RWPE1 (cell line): ENCODE results near the gene MGAT5.
A peak's percentile ranks its signal among the peaks of the same experiment; 100 is the strongest.

Experiments used
- CTCF ChIA-PET: fragments of 350-600 bp; sonication (Branson Sonifier 250); formaldehyde crosslinking; extraction: SDS; loops from one replicate; lab custom pipeline; 2021; lab: Yijun Ruan, JAX
- POLR2A ChIA-PET: fragments of 400-600 bp; formaldehyde crosslinking; extraction: SDS; loops from one replicate; lab custom pipeline; 2020; ENCODE audit warnings: antibody characterized with exemption; ENCODE audit not compliant: low non-redundant PET; lab: Yijun Ruan, JAX
- DNase-seq: peaks from one replicate; pipeline ENCODE4 v3.0.0; 2012; ENCODE audit warnings: low spot score
- H3K27ac ChIP-seq: fragments of 450-650 bp; 2 replicates; pipeline ENCODE4 v1.5.1; 2017
- TF ChIP-seq, protein P1 (sequence below): fragments of 450-650 bp; conservative IDR thresholded peaks from 2 replicates; pipeline ENCODE4 v1.5.1; 2017; ENCODE audit warnings: low read depth, mild to moderate bottlenecking

MGAT5 gene

DNA sequence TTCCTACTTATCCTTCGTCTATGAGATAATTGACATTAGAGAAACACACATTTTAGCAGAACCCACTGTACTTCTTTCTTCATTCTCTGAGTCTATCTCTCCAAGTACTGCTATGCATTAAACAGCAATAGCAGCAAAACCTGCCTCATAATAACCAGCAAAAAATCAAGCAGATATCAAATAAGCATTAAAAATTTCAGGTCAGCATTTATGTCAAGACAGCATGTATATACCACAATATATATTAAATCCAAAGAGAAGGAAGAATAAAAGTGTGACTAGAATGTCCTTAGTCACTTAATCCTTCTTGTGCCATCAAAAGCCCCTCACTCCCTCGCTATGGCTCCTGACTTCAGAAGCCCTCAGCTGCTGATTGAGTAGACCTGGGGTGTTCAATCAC lies 131.3 kb downstream of the MGAT5 start:
- DNase-seq: no peak
- H3K27ac ChIP-seq: no peak overlapping the region
- TF ChIP-seq, protein P1, sequence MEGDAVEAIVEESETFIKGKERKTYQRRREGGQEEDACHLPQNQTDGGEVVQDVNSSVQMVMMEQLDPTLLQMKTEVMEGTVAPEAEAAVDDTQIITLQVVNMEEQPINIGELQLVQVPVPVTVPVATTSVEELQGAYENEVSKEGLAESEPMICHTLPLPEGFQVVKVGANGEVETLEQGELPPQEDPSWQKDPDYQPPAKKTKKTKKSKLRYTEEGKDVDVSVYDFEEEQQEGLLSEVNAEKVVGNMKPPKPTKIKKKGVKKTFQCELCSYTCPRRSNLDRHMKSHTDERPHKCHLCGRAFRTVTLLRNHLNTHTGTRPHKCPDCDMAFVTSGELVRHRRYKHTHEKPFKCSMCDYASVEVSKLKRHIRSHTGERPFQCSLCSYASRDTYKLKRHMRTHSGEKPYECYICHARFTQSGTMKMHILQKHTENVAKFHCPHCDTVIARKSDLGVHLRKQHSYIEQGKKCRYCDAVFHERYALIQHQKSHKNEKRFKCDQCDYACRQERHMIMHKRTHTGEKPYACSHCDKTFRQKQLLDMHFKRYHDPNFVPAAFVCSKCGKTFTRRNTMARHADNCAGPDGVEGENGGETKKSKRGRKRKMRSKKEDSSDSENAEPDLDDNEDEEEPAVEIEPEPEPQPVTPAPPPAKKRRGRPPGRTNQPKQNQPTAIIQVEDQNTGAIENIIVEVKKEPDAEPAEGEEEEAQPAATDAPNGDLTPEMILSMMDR: no peak
- CTCF ChIA-PET: no interaction called here
- POLR2A ChIA-PET: no interaction called here

DNA sequence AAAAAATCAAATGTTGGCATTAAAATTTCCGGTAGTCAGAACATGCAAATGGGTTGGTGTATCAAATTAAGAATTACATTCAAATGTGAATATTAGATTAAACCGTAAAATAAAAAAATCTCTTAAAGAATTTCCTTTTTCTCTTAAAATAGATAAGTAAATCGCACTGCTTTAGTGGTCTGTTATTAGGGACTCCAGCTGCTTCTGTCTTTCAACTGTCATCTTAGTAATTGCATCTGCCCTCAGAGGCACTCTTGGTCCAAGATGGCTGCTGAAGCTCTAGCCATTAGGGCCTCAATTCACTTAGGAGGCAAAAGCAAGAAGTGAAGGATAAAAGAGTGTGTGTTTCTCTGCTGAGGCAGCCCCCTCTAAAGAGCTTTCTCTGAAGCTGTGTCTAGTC lies 132.4 kb downstream of the MGAT5 start:
- TF ChIP-seq, protein P1: no peak
- CTCF ChIA-PET: no interaction called here
- no peak overlapping the region for H3K27ac ChIP-seq
- DNase-seq: no peak
- POLR2A ChIA-PET: no interaction called here

DNA sequence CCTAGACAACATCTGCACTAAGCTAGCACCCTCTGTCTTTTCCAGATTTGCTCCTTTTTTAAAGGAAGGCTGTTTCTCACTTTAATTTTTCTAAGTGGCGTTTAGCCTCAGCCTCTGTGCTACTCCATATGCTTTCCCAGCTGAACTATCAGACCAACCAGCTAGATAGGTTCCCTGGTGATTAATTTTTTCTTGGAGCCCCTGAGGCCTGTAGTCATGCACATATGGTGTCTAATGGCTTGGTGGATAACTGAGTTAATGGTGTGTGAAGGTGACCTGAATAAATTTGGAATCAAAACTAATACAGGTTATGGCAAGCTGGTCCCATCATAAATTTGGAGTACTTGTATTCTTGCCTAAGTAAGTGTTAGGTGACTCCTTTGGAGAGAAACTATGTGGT lies 135.5 kb downstream of the MGAT5 start:
- ChIA-PET CTCF (no interaction called here), POLR2A (no interaction called here)
- DNase-seq: no peak
- no peak overlapping the region for H3K27ac ChIP-seq
- TF ChIP-seq, protein P1: no peak

DNA sequence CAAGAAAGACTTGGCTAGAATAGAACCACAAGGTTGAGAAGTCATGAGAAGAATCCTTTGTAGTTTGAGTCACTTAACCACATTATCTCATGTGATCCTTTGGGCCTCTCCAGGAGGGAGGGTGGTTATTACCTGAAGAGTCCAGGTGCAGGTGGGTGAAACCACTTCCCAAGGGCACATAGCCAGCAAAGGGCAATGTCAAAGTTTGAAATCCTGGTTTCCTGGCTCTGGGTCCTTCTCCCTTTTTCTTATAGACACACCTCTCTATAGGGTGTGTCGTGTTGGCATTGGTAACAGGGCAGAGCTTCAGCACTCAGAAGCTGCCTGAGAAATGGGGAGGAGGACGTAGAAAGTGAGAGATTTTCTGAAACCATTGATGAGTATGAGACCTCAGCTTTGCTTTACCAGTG lies 137.9 kb downstream of the MGAT5 start:
- DNase-seq: peak; percentile 80
- TF ChIP-seq, protein P1: no peak
- POLR2A ChIA-PET: no interaction called here
- CTCF ChIA-PET: no interaction called here
- H3K27ac ChIP-seq: no peak overlapping the region

DNA sequence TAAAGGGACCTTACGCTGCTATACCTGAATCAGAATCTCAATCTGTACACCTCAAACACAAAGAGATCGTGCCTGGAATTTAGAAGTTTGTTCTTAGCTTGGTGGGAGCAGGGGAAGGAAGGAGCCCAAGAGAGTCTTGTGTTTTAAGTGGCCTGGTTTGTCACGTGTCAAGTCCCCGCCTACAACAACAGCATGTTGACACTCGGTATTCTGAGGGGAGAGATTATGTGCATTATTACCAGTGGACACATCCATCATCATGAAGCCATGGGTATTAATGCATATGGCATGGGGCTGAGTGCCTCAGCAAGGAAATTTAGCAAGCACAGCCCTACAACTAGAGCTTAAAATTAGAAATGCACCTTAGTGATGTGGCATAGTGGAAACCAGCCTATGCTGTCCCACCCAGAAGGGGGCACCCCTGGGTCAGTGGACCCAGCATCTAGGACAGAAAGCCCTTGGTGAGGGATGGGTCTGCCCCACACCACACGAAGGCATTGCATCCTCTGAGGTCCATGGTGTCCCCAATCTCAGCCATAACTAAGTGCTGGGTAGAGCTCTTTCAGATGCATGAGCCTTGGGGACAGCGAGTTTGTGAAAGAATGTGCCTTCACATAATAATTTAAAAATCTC lies 138.7 kb downstream of the MGAT5 start:
- ChIA-PET POLR2A (no interaction called here), CTCF (no interaction called here)
- no peak for DNase-seq
- TF ChIP-seq, protein P1: no peak
- H3K27ac ChIP-seq: no peak overlapping the region

DNA sequence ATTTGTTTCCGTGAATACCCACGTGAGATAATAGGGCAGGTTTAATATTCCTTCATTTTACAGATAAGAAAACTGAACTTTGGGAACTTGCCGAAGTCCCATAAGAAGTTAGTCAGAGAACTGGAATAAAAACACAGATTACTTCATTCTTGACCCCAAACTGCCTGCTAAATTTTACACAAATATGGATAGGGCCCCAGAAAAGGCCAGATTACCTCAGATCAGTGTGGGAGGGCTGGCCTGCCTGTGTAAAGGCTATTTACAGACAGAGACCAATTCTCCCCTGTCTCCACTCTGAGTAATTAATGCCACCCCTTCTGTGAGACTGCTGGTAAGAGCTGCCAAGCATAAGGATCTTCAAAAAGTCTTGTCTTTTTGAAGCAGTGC lies 139.2 kb downstream of the MGAT5 start:
- TF ChIP-seq, protein P1: no peak
- DNase-seq: no peak
- ChIA-PET CTCF (no interaction called here), POLR2A (no interaction called here)
- H3K27ac ChIP-seq: no peak overlapping the region

DNA sequence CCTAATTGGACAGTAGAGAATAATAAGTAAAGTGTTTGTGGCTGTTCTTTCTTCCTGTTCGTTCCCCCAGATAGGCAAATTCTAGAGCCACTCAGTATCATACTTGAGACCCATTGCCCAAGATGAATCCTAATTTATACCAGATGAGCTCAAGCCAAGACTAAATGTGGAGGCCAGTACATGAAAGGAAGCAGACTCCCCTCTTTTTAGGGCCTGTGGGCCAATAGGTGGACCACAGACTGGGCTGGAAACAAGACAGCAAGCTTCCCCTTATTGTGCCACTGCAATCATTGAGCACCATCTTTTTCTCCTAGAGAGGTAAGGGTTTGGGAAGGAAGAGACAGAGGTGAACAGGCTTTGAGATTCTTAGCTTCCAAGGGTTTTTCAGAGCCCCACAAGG lies 141.9 kb downstream of the MGAT5 start:
- CTCF ChIA-PET: no interaction called here
- DNase-seq: no peak

More for the DNA sequence above, 141.9 kb downstream of the MGAT5 start:
- TF ChIP-seq, protein P1: no peak
- H3K27ac ChIP-seq: no peak overlapping the region
- POLR2A ChIA-PET: no interaction called here
